HL-60 (cell line): Measurements from ENCODE around the gene MAP3K13.

Source experiments
- DNase-seq, 2 experiments: peaks; one replicate each; pipeline ENCODE4 v3.0.0-alpha.2; 2010 to 2020; ENCODE audit warnings: low read depth in 1 of 2, low spot score in 1 of 2
- H3K27ac ChIP-seq: fragments of 250-450 bp; sonication (Bioruptor Pico); replicated peaks from 2 replicates; pipeline ENCODE4 v1.5.1; 2020; ENCODE audit warnings: mild to moderate bottlenecking, moderate library complexity
- H3K27me3 ChIP-seq: fragments of 250-450 bp; sonication (Bioruptor Pico); 2 replicates; pipeline ENCODE4 v1.5.1; 2021; ENCODE audit warnings: mild to moderate bottlenecking, moderate library complexity; ENCODE audit not compliant: insufficient read depth, poor library complexity, severe bottlenecking
- H3K4me3 ChIP-seq: replicated peaks from 2 replicates; pipeline ENCODE4 v1.5.1; 2011; ENCODE audit warnings: mild to moderate bottlenecking, control low read depth, low read length; ENCODE audit not compliant: insufficient read depth
- CTCF ChIP-seq: IDR thresholded peaks from one replicate; pipeline ENCODE4 v1.5.1; 2011; ENCODE audit warnings: low read length, control low read depth, inconsistent platforms; ENCODE audit not compliant: insufficient read depth
- GABPA ChIP-seq: IDR thresholded peaks from 2 replicates; pipeline ENCODE4 v1.6.1; 2012; ENCODE audit warnings: low read depth
- POLR2AphosphoS5 ChIP-seq: IDR thresholded peaks from 2 replicates; pipeline ENCODE4 v1.6.1; 2012; ENCODE audit warnings: low read depth
- REST ChIP-seq: IDR thresholded peaks from 2 replicates; pipeline ENCODE4 v1.6.1; 2012; ENCODE audit warnings: low read depth; ENCODE audit not compliant: insufficient replicate concordance
- SPI1 ChIP-seq: IDR thresholded peaks from 2 replicates; pipeline ENCODE4 v1.6.1; 2012; ENCODE audit warnings: low read depth, mild to moderate bottlenecking, borderline replicate concordance
- long read RNA-seq: library from polyadenylated mRNA; unstranded; transcript quantifications from one replicate; pipeline ENCODE4 v2.0.0, GENCODE V29; 2020

Gene MAP3K13
- long read RNA-seq, transcript MAP3K13-212 (3 exons, 1,681 nt), result major isoform, 17 of 25 reads
- long read RNA-seq, partial matches to known transcripts, result 2 of 25 reads
- long read RNA-seq, other reads (novel, unspliced or antisense), result 5 of 25 reads

DNA sequence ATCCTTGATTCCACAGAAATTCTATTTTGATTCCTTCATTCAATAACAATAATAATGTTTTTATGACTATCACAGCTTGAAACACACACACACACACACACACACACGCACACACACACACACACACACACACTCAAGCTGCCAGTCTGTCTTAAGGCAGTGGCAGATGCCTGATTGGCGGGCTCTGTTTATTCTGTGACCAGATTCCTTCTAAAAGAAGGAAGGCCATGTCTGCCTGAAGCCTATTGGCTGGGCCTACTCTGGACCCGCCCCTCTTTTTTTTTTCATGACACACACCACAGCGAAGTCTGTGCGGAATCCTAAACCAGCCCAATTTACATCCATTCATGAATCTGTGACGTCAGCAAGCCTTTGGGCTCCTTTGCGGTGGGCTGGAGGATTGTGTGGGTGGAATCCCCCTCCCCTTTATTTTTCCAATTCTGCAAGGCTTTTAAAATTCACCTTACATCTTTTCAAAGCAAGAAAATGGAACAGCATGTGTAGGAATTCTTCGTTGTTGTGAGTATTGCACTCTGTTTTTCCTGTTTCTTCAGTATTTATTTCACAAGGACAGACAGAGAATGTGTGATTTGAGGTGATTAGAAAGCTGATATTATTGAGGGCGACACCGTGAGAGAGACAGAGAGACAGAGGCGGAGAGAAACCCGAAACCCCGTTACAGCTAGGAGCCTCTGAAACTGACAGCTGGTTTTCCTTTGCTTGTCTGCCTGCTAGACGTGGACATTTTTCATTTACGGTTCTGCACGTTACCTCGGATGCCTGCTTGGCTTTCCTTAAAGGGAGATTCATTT is at the start of gene MAP3K13:
Gene MAP3K13, plus strand, starts transcription at position 287 of the 812 bp plus-strand sequence. CDS start 65,446 bp downstream, outside the sequence.
- H3K4me3 ChIP-seq, result peak within 1 kb of the TSS; percentile 15
- peaks cover 16% of the 10 kb centered on the region for H3K27me3 ChIP-seq
- H3K27ac ChIP-seq, result no peak within 1 kb of the TSS
- DNase-seq, result peak; percentile 28 to 49
- no peak for TF ChIP-seq CTCF
- TF ChIP-seq REST, result no peak
- no peak for TF ChIP-seq POLR2AphosphoS5
- no peak for TF ChIP-seq GABPA
- no peak for TF ChIP-seq SPI1

GRCh38 chr3:185313693-185314246 is 49.2 kb upstream of the MAP3K13 start:
- DNase-seq, result no peak
- no peak for TF ChIP-seq REST
- TF ChIP-seq CTCF, result no peak
- TF ChIP-seq POLR2AphosphoS5, result no peak
- no peak for TF ChIP-seq GABPA
- no peak overlapping the region for H3K4me3 ChIP-seq

DNA sequence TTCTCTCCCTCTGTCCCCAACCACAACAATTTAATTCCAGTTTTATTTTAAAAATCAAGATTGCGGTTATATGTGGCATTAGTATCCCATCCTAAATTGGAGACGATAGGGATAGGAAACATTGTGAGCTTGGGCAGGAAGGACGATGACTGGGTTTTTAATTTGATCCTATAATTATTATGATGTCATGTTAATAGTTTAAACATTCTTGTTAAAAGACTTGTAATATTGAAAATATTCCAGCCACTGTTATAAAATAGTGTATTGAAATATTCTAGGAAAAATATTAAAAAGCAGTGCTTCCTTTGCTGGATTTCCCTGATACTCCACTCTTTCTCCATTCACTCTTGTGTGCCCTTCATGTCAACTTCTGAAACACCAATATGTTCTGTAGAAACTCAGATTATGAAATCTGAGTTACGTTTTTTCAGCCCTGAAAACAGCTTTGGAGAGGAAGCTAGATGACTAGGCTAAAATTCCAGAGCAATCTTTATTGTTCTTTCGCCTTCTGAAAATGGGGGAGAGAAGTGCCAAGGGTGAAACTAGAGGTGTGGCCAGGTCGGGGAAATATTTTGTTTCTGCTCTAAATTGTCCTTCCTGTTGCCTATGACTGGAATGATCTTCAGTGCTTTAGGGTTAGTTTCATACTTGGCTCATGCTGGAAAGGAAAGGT is 46.1 kb upstream of the MAP3K13 start:
- TF ChIP-seq GABPA, result no peak
- no peak for TF ChIP-seq CTCF
- TF ChIP-seq SPI1, result peak; percentile 22; the same call in 1 of the 2 replicates
- TF ChIP-seq REST, result no peak
- no peak for TF ChIP-seq POLR2AphosphoS5
- Histone ChIP-seq H3K4me3 (peak overlapping the region; percentile 8; the same call in 1 of the 2 replicates), H3K27ac (peak overlapping the region; percentile 57), H3K27me3 (no peaks in the 10 kb centered on the region)
- peak in 1 of 2 experiments; percentile 45 for DNase-seq

More at GRCh38 chr3:185313693-185314246, 49.2 kb upstream of the MAP3K13 start:
- no peaks in the 10 kb centered on the region for H3K27me3 ChIP-seq
- no peak overlapping the region for H3K27ac ChIP-seq
